Stimulated activated effector memory CD8-positive, alpha-beta T cell treated with anti-CD3 and anti-CD28 coated beads, Interleukin-12 subunit alpha, Interleukin-12 subunit beta, amount 100 ng/mL, for 72 hours (primary cell): ENCODE data around the gene THPO.

Source experiments
- ATAC-seq: fragments of 150-1000 bp; cut with Tn5 transposase; 2 replicates; pipeline ENCODE4 v1.10.0; 2021
- DNase-seq, 2 donors: peaks; one replicate each; pipeline ENCODE4 v3.0.0; 2021 to 2022; ENCODE audit warnings: low spot score in 2 of 2
- H3K27ac Mint-ChIP-seq: one replicate; pipeline ENCODE4 v1.8.0; 2022; ENCODE audit warnings: mild to moderate bottlenecking, mixed read lengths
- H3K36me3 Mint-ChIP-seq: one replicate; pipeline ENCODE4 v1.8.0; 2022; ENCODE audit warnings: mild to moderate bottlenecking, mixed read lengths
- H3K4me1 Mint-ChIP-seq: one replicate; pipeline ENCODE4 v1.8.0; 2022; ENCODE audit warnings: mixed read lengths
- H3K4me3 Mint-ChIP-seq: one replicate; pipeline ENCODE4 v1.8.0; 2022; ENCODE audit warnings: mild to moderate bottlenecking, mixed read lengths
- H3K9me3 Mint-ChIP-seq: one replicate; pipeline ENCODE4 v1.8.0; 2022; ENCODE audit warnings: mixed read lengths

The THPO gene

GRCh38 chr3:184377882-184378445 lies at the start of gene THPO:
Gene THPO, minus strand, starts transcription at chr3:184378207. Its CDS starts 1,948 bp downstream, at chr3:184376259.
- Mint-ChIP-seq H3K4me1 (no peaks in the 10 kb centered on the region), H3K27ac (peak within 1 kb of the TSS; percentile 38), H3K36me3 (no peaks in the 10 kb centered on the region), H3K4me3 (peak within 1 kb of the TSS; percentile 62), H3K9me3 (no peaks in the 10 kb centered on the region)
- no peak for DNase-seq
- no peak for ATAC-seq

- ATAC-seq, result no peak
- H3K27ac Mint-ChIP-seq, result no peak overlapping the region
- no peak for DNase-seq
- H3K4me3 Mint-ChIP-seq, result no peak overlapping the region
- H3K9me3 Mint-ChIP-seq, result no peaks in the 10 kb centered on the region
- H3K36me3 Mint-ChIP-seq, result no peaks in the 10 kb centered on the region
- no peaks in the 10 kb centered on the region for H3K4me1 Mint-ChIP-seq
Measured at GRCh38 chr3:184426691-184427141, 48.7 kb upstream of the THPO start.

GRCh38 chr3:184423561-184423960 lies 45.6 kb upstream of the THPO start:
- H3K27ac Mint-ChIP-seq, result no peak overlapping the region
- no peak for DNase-seq
- H3K4me1 Mint-ChIP-seq, result no peaks in the 10 kb centered on the region
- H3K4me3 Mint-ChIP-seq, result no peak overlapping the region
- no peak for ATAC-seq
- H3K36me3 Mint-ChIP-seq, result no peaks in the 10 kb centered on the region
- H3K9me3 Mint-ChIP-seq, result no peaks in the 10 kb centered on the region

GRCh38 chr3:184419171-184419570 lies 41.2 kb upstream of the THPO start:
- ATAC-seq (no peak), DNase-seq (no peak)
- Mint-ChIP-seq H3K9me3 (no peaks in the 10 kb centered on the region), H3K36me3 (no peaks in the 10 kb centered on the region), H3K4me3 (no peak overlapping the region), H3K27ac (peak overlapping the region; percentile 53), H3K4me1 (no peaks in the 10 kb centered on the region)

- no peaks in the 10 kb centered on the region for H3K4me1 Mint-ChIP-seq
- DNase-seq, result peak; percentile 46 to 78
- H3K4me3 Mint-ChIP-seq, result no peak overlapping the region
- H3K36me3 Mint-ChIP-seq, result no peaks in the 10 kb centered on the region
- H3K9me3 Mint-ChIP-seq, result no peaks in the 10 kb centered on the region
- peak; percentile 90 for ATAC-seq
- H3K27ac Mint-ChIP-seq, result no peak overlapping the region
Measured at GRCh38 chr3:184417619-184418327, 39.8 kb upstream of the THPO start.

- Mint-ChIP-seq H3K4me3 (no peak overlapping the region), H3K27ac (no peak overlapping the region), H3K36me3 (no peaks in the 10 kb centered on the region), H3K9me3 (no peaks in the 10 kb centered on the region), H3K4me1 (no peaks in the 10 kb centered on the region)
- DNase-seq, result no peak
- no peak for ATAC-seq
Measured at GRCh38 chr3:184415203-184415490, 37.1 kb upstream of the THPO start.

GRCh38 chr3:184414418-184415202 lies 36.6 kb upstream of the THPO start:
- Mint-ChIP-seq H3K36me3 (no peaks in the 10 kb centered on the region), H3K27ac (no peak overlapping the region), H3K4me3 (no peak overlapping the region), H3K9me3 (no peaks in the 10 kb centered on the region), H3K4me1 (no peaks in the 10 kb centered on the region)
- DNase-seq, result no peak
- ATAC-seq, result no peak

- no peaks in the 10 kb centered on the region for H3K4me1 Mint-ChIP-seq
- ATAC-seq, result peak; percentile 17
- no peaks in the 10 kb centered on the region for H3K9me3 Mint-ChIP-seq
- no peak overlapping the region for H3K4me3 Mint-ChIP-seq
- H3K36me3 Mint-ChIP-seq, result no peaks in the 10 kb centered on the region
- DNase-seq, result no peak
- H3K27ac Mint-ChIP-seq, result no peak overlapping the region
Measured at GRCh38 chr3:184409946-184410500, 32.0 kb upstream of the THPO start.

GRCh38 chr3:184409331-184409926 lies 31.4 kb upstream of the THPO start:
- Mint-ChIP-seq H3K27ac (no peak overlapping the region), H3K4me3 (no peak overlapping the region), H3K9me3 (no peaks in the 10 kb centered on the region), H3K4me1 (no peaks in the 10 kb centered on the region), H3K36me3 (no peaks in the 10 kb centered on the region)
- DNase-seq (no peak), ATAC-seq (peak; percentile 22)

- H3K27ac Mint-ChIP-seq, result no peak overlapping the region
- no peak overlapping the region for H3K4me3 Mint-ChIP-seq
- ATAC-seq, result peak; percentile 25
- DNase-seq, result no peak
- no peaks in the 10 kb centered on the region for H3K9me3 Mint-ChIP-seq
- no peaks in the 10 kb centered on the region for H3K4me1 Mint-ChIP-seq
- no peaks in the 10 kb centered on the region for H3K36me3 Mint-ChIP-seq
Measured at GRCh38 chr3:184405075-184406030, 27.3 kb upstream of the THPO start.

- H3K9me3 Mint-ChIP-seq, result no peaks in the 10 kb centered on the region
- DNase-seq (no peak), ATAC-seq (no peak)
- no peaks in the 10 kb centered on the region for H3K4me1 Mint-ChIP-seq
- H3K27ac Mint-ChIP-seq, result no peak overlapping the region
- H3K36me3 Mint-ChIP-seq, result no peaks in the 10 kb centered on the region
- no peak overlapping the region for H3K4me3 Mint-ChIP-seq
Measured at GRCh38 chr3:184399410-184399809, 21.4 kb upstream of the THPO start.

- DNase-seq (no peak), ATAC-seq (no peak)
- H3K27ac Mint-ChIP-seq, result no peak overlapping the region
- H3K9me3 Mint-ChIP-seq, result no peaks in the 10 kb centered on the region
- no peaks in the 10 kb centered on the region for H3K36me3 Mint-ChIP-seq
- no peaks in the 10 kb centered on the region for H3K4me1 Mint-ChIP-seq
- H3K4me3 Mint-ChIP-seq, result no peak overlapping the region
Measured at GRCh38 chr3:184395320-184395660, 17.3 kb upstream of the THPO start.

- no peaks in the 10 kb centered on the region for H3K4me1 Mint-ChIP-seq
- DNase-seq (no peak), ATAC-seq (no peak)
- H3K27ac Mint-ChIP-seq, result no peak overlapping the region
- H3K36me3 Mint-ChIP-seq, result no peaks in the 10 kb centered on the region
- no peaks in the 10 kb centered on the region for H3K9me3 Mint-ChIP-seq
- H3K4me3 Mint-ChIP-seq, result no peak overlapping the region
Measured at GRCh38 chr3:184391266-184391665, 13.3 kb upstream of the THPO start.

GRCh38 chr3:184389935-184390528 lies 12.0 kb upstream of the THPO start:
- Mint-ChIP-seq H3K27ac (no peak overlapping the region), H3K36me3 (no peaks in the 10 kb centered on the region), H3K4me1 (no peaks in the 10 kb centered on the region), H3K4me3 (no peak overlapping the region), H3K9me3 (no peaks in the 10 kb centered on the region)
- ATAC-seq (no peak), DNase-seq (no peak)
